H1 (cell line): Measurements from ENCODE around the gene RBMX. TPM values are rescaled to one million over a fixed set of nuclear protein-coding genes. Genes with fewer than 3 reads are reported as not detected.

Source experiments
- CTCF ChIA-PET: fragments of 300-600 bp; sonication (Branson Sonifier 250); formaldehyde crosslinking; loops from one replicate; lab custom pipeline; 2021; ENCODE audit not compliant: partially characterized antibody; lab: Charles Lee
- POLR2A ChIA-PET: fragments of 300-600 bp; sonication (Branson Sonifier 250); formaldehyde crosslinking; loops from one replicate; lab custom pipeline; 2021; ENCODE audit warnings: inconsistent platforms; ENCODE audit not compliant: partially characterized antibody; lab: Charles Lee
- DNase-seq, 2 experiments: peaks; one replicate each; pipeline versions ENCODE4 v3.0.0 to v3.0.0-alpha.2; 2010 to 2022; ENCODE audit warnings: low spot score in 2 of 2, low read depth in 1 of 2, mixed read lengths in 1 of 2
- FAIRE-seq: peaks from 2 replicates; lab custom pipeline; 2011; peaks lifted over from hg19 to GRCh38; lab: Jason Lieb, UNC
- H2AFZ ChIP-seq: 2 replicates; pipeline ENCODE4 v1.8.1; 2012; ENCODE audit warnings: low read length, inconsistent platforms
- H2AK5ac ChIP-seq: 2 replicates; pipeline ENCODE4 v1.6.1; 2013; ENCODE audit warnings: low read depth, low read length
- H2BK120ac ChIP-seq: replicated peaks from 2 replicates; pipeline ENCODE3; 2013; ENCODE audit warnings: low read depth, low read length, inconsistent platforms
- H2BK12ac ChIP-seq: 2 replicates; pipeline ENCODE4 v1.6.1; 2013; ENCODE audit warnings: low read depth, low read length
- H2BK15ac ChIP-seq: 2 replicates; pipeline ENCODE4 v1.6.1; 2013; ENCODE audit warnings: low read length
- H2BK20ac ChIP-seq: 2 replicates; pipeline ENCODE4 v1.6.1; 2013; ENCODE audit warnings: low read length
- H2BK5ac ChIP-seq: 2 replicates; pipeline ENCODE4 v1.6.1; 2013; ENCODE audit warnings: low read depth, low read length
- H3K14ac ChIP-seq: 2 replicates; pipeline ENCODE4 v1.6.1; 2013; ENCODE audit warnings: inconsistent platforms; ENCODE audit not compliant: insufficient read length
- H3K18ac ChIP-seq: 2 replicates; pipeline ENCODE4 v1.6.1; 2013; ENCODE audit warnings: low read length; ENCODE audit errors: extremely low read depth
- H3K23ac ChIP-seq: 2 replicates; pipeline ENCODE4 v1.6.1; 2013; ENCODE audit warnings: inconsistent platforms; ENCODE audit not compliant: insufficient read length
- H3K23me2 ChIP-seq: 2 replicates; pipeline ENCODE4 v1.6.1; 2013; ENCODE audit warnings: low read depth, low read length
- H3K27ac ChIP-seq: 2 replicates; pipeline ENCODE4 v1.6.1; 2011; ENCODE audit warnings: low read depth, low read length, inconsistent platforms
- H3K27me3 ChIP-seq, 4 experiments: replicated peaks in 1 of 4; 1 replicate in 1 of 4; 2 replicates in 3 of 4; pipeline versions ENCODE4 v1.6.1 to v1.8.1; 2011 to 2013; ENCODE audit warnings: low read length in 3 of 4, mild to moderate bottlenecking in 3 of 4, inconsistent platforms in 2 of 4, mixed read lengths in 2 of 4, moderate library complexity in 1 of 4; ENCODE audit not compliant: control insufficient read depth in 3 of 4, insufficient read depth in 3 of 4; ENCODE audit errors: extremely low read depth in 1 of 4
- H3K36me3 ChIP-seq, 4 experiments: 2 replicates each; pipeline versions ENCODE4 v1.6.1 to v1.8.1; 2011 to 2013; ENCODE audit warnings: mild to moderate bottlenecking in 4 of 4, low read length in 3 of 4, moderate library complexity in 2 of 4, control low read depth in 1 of 4, inconsistent platforms in 1 of 4; ENCODE audit not compliant: insufficient read depth in 4 of 4, control insufficient read depth in 2 of 4
- H3K4ac ChIP-seq: replicated peaks from 2 replicates; pipeline ENCODE3; 2013; ENCODE audit warnings: low read length, low read depth, mixed read lengths, inconsistent platforms; ENCODE audit not compliant: insufficient read length
- H3K4me1 ChIP-seq, 4 experiments: replicated peaks in 1 of 4; 1 replicate in 1 of 4; 2 replicates in 3 of 4; pipeline versions ENCODE4 v1.6.1 to v1.8.1; 2011 to 2013; ENCODE audit warnings: low read length in 3 of 4, inconsistent platforms in 2 of 4, mixed read lengths in 1 of 4; ENCODE audit not compliant: insufficient read depth in 4 of 4, control insufficient read depth in 3 of 4
- H3K4me2 ChIP-seq, 2 experiments: 2 replicates each; pipeline versions ENCODE4 v1.6.1 to v1.8.1; 2011 to 2013; ENCODE audit warnings: low read depth in 2 of 2, low read length in 2 of 2, control low read depth in 1 of 2, inconsistent platforms in 1 of 2, mild to moderate bottlenecking in 1 of 2; ENCODE audit not compliant: insufficient read depth in 1 of 2
- H3K4me3 ChIP-seq, 4 experiments: fragments of 200-600, 300-600 bp in 1 of 4; sonication (generic), shearing (Covaris generic), sonication (Bioruptor Twin) in 1 of 4; 2 replicates each; pipeline versions ENCODE4 v1.5.1 to v1.8.1; 2011 to 2016; ENCODE audit warnings: low read length in 4 of 4, low read depth in 3 of 4, control low read depth in 2 of 4, inconsistent platforms in 2 of 4, mild to moderate bottlenecking in 2 of 4, mixed read lengths in 1 of 4, moderate library complexity in 1 of 4; ENCODE audit not compliant: insufficient read depth in 2 of 4; ENCODE audit errors: extremely low read depth in 1 of 4
- H3K56ac ChIP-seq: replicated peaks from 2 replicates; pipeline ENCODE3; 2013; ENCODE audit warnings: low read depth, mild to moderate bottlenecking, mixed read lengths, low read length, inconsistent platforms; ENCODE audit not compliant: insufficient read length
- H3K79me1 ChIP-seq: 2 replicates; pipeline ENCODE4 v1.6.1; 2013; ENCODE audit warnings: low read depth, low read length, control low read depth
- H3K79me2 ChIP-seq, 2 experiments: 2 replicates each; pipeline versions ENCODE4 v1.6.1 to v1.8.1; 2012 to 2013; ENCODE audit warnings: low read length in 2 of 2, mild to moderate bottlenecking in 2 of 2, inconsistent platforms in 1 of 2; ENCODE audit not compliant: insufficient read depth in 2 of 2, control insufficient read depth in 1 of 2
- H3K9ac ChIP-seq, 4 experiments: replicated peaks in 1 of 4; 1 replicate in 1 of 4; 2 replicates in 3 of 4; pipeline versions ENCODE4 v1.6.1 to v1.8.1; 2011 to 2013; ENCODE audit warnings: low read depth in 3 of 4, low read length in 3 of 4, control low read depth in 2 of 4, mild to moderate bottlenecking in 2 of 4, moderate library complexity in 2 of 4, inconsistent platforms in 1 of 4; ENCODE audit errors: extremely low read depth in 1 of 4
- H3K9me3 ChIP-seq, 2 experiments: 2 replicates each; pipeline versions ENCODE4 v1.6.1 to v1.8.1; 2012 to 2013; ENCODE audit warnings: mild to moderate bottlenecking in 2 of 2, moderate library complexity in 2 of 2, control low read depth in 1 of 2, inconsistent platforms in 1 of 2, low read depth in 1 of 2, low read length in 1 of 2, mixed read lengths in 1 of 2; ENCODE audit not compliant: insufficient read depth in 2 of 2
- H4K20me1 ChIP-seq, 2 experiments: replicated peaks in 1 of 2; 2 replicates each; pipeline versions ENCODE3 to v1.8.1; 2011 to 2013; ENCODE audit warnings: inconsistent platforms in 2 of 2, low read length in 2 of 2, mild to moderate bottlenecking in 1 of 2; ENCODE audit not compliant: insufficient read depth in 2 of 2, control insufficient read depth in 1 of 2
- H4K5ac ChIP-seq: 2 replicates; pipeline ENCODE4 v1.6.1; 2013; ENCODE audit warnings: low read length, low read depth, mixed read lengths, inconsistent platforms; ENCODE audit not compliant: insufficient read length
- H4K8ac ChIP-seq: 2 replicates; pipeline ENCODE4 v1.8.0; 2013; ENCODE audit warnings: mild to moderate bottlenecking, moderate library complexity, low read length, inconsistent platforms; ENCODE audit not compliant: insufficient read depth; ENCODE audit errors: extremely low read depth
- H4K91ac ChIP-seq: replicated peaks from 2 replicates; pipeline ENCODE3; 2013; ENCODE audit warnings: low read length, mixed read lengths, inconsistent platforms; ENCODE audit not compliant: insufficient read length
- CHD1 ChIP-seq: IDR thresholded peaks from 2 replicates; pipeline ENCODE4 v1.6.1; 2012; ENCODE audit warnings: low read depth, low read length, improper control_type of control experiment
- CHD2 ChIP-seq: IDR thresholded peaks from 2 replicates; pipeline ENCODE4 v1.6.1; 2012; ENCODE audit warnings: low read length, improper control_type of control experiment
- EGR1 ChIP-seq: IDR thresholded peaks from 2 replicates; pipeline ENCODE4 v1.6.1; 2011; ENCODE audit warnings: low read depth, low read length, borderline replicate concordance
- HDAC6 ChIP-seq: IDR thresholded peaks from one replicate; pipeline ENCODE4 v1.7.1; 2012; ENCODE audit warnings: low read depth, mild to moderate bottlenecking, inconsistent platforms, low read length, moderate library complexity
- PHF8 ChIP-seq: fragments of 200-600 bp; sonication (generic); conservative IDR thresholded peaks from 2 replicates; pipeline ENCODE4 v1.7.1; 2012; ENCODE audit warnings: low read depth, mild to moderate bottlenecking, inconsistent platforms, low read length, moderate library complexity
- POLR2A ChIP-seq, 2 experiments: IDR thresholded peaks; 1 replicate in 1 of 2; 2 replicates in 1 of 2; pipeline ENCODE4 v1.6.1; 2011; ENCODE audit warnings: low read depth in 2 of 2, low read length in 2 of 2, mild to moderate bottlenecking in 2 of 2; ENCODE audit errors: control extremely low read depth in 1 of 2
- SP1 ChIP-seq: IDR thresholded peaks from 2 replicates; pipeline ENCODE4 v1.6.1; 2011; ENCODE audit warnings: low read depth, low read length
- SP2 ChIP-seq: IDR thresholded peaks from 2 replicates; pipeline ENCODE4 v1.6.1; 2012; ENCODE audit warnings: mild to moderate bottlenecking, low read length, inconsistent platforms
- TAF7 ChIP-seq: optimal IDR thresholded peaks from 2 replicates; pipeline ENCODE3; 2011; ENCODE audit warnings: low read depth, mild to moderate bottlenecking, inconsistent platforms, low read length, moderate library complexity, borderline replicate concordance
- WGBS, 2 experiments: shearing (Covaris generic) in 1 of 2; methylation state at CpG; one replicate each; pipeline versions ENCODE4 v1.1.6 to v1.1.7; 2013 to 2015; ENCODE audit warnings: low lambda C conversion rate in 2 of 2, mixed read lengths in 2 of 2, inconsistent platforms in 1 of 2, low coverage in 1 of 2, missing lambda C conversion rate in 1 of 2; ENCODE audit not compliant: insufficient replicate concordance in 2 of 2, insufficient coverage in 1 of 2, insufficient read length in 1 of 2; ENCODE audit errors: extremely low coverage in 1 of 2, missing lambda C conversion rate in 1 of 2; 5-methylcytosine and 5-hydroxymethylcytosine counted together
- long read RNA-seq, 2 experiments: library from RNA in 1 of 2; library from capped mRNA in 1 of 2; stranded (forward); transcript quantifications; one replicate each; pipeline ENCODE4 v2.0.0, GENCODE V29; 2021; ENCODE audit warnings: inconsistent platforms in 1 of 2
- polyA minus RNA-seq, 3 experiments: library from RNA; depleted of rRNA, polyadenylated mRNA; stranded (reverse); fragments of >200 nt; gene quantifications; 1 replicate in 2 of 3; 2 replicates in 1 of 3; pipeline ENCODE4 v1.2.3, GENCODE V29; 2011
- polyA plus RNA-seq, 7 experiments: library from polyadenylated mRNA; depleted of rRNA in 3 of 7; stranded (reverse) in 5 of 7; unstranded in 2 of 7; fragments of >200 nt in 5 of 7; fragments of 200-250 nt in 2 of 7; gene quantifications; 1 replicate in 5 of 7; 2 replicates in 1 of 7; 4 replicates in 1 of 7; pipeline versions ENCODE4 v1.2.1 to v1.2.3, GENCODE V29; 2011 to 2013; ENCODE audit warnings: missing spikeins in 2 of 7, mixed read lengths in 2 of 7
- total RNA-seq: library from RNA; stranded (reverse); fragmentation: NEBNext Ultra II Directional; extraction: Animal tissue kit (Norgen Biotek cat#: 25700); gene quantifications from 2 replicates; pipeline ENCODE4 v1.2.1, GENCODE V29; 2021

Gene RBMX
- total RNA-seq (458 and 476 TPM in 2 replicates), polyA plus RNA-seq (2011; rRNA removed) (162 and 213 TPM in 2 replicates), polyA minus RNA-seq (2011; rRNA and poly(A)+ RNA removed) (283 and 360 TPM in 2 replicates)
- polyA plus RNA-seq (2011; cell fraction: cytosol; rRNA removed) = 246 TPM
- 179 TPM for polyA plus RNA-seq (2011; cell fraction: nucleus; rRNA removed)
- 312 to 403 TPM (median 368 TPM) in 4 replicates for polyA plus RNA-seq (2012, experiment 1 of 2)
- 147 TPM for polyA plus RNA-seq (2012, experiment 2 of 2)
- polyA plus RNA-seq (2013, experiment 1 of 2) = 348 TPM
- 334 TPM for polyA plus RNA-seq (2013, experiment 2 of 2)
- polyA minus RNA-seq (2011; cell fraction: cytosol; rRNA and poly(A)+ RNA removed) = 193 TPM
- polyA minus RNA-seq (2011; cell fraction: nucleus; rRNA and poly(A)+ RNA removed) = 204 TPM
- long read RNA-seq, experiment 1, transcript RBMX-205 (3 exons, 2,041 nt) = minor isoform, 16 of 385 reads
- long read RNA-seq, experiment 1, transcript RBMX-201 (9 exons, 2,012 nt) = major isoform, 132 of 385 reads
- long read RNA-seq, experiment 1, partial matches to known transcripts = 112 of 385 reads
- long read RNA-seq, experiment 1, other reads (novel, unspliced or antisense) = 122 of 385 reads
- long read RNA-seq, experiment 2, transcript RBMX-201 (9 exons, 2,012 nt) = major isoform, 407 of 479 reads
- long read RNA-seq, experiment 2, partial matches to known transcripts = 15 of 479 reads
- long read RNA-seq, experiment 2, other reads (novel, unspliced or antisense) = 51 of 479 reads

DNA sequence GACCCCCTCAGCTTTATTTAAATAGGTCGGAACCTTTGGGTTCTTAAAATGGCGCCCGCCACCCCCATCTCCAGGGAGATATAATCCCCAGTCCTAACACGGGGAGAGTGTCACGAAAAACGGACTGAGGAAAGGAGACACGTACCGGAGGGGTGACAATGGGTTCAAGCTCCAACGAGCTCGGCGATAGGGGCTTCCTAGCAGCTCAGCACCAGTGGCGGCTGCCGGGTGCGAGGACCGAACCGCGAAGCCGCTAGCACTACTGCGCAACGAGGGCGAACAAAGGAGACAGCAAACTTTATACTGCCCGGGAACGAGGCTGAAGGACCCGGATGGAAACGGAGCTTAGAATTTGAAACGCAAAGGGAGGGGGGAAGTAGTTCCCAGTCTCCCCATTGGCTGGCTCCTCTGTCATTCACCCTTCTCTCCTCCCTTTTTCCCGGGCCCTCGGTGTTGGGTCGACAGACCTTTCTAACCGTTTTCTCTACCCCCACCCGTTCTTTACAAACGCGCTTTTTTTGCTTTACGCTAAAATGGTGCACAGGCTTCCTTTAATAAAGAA is at the start of gene RBMX:
RBMX (minus strand) TSS at position 274 of the 562 bp plus-strand sequence. CDS start 1,298 bp downstream, outside the sequence.
- H2AFZ ChIP-seq = no peak within 1 kb of the TSS
- FAIRE-seq = peak; percentile 81
- no peak for TF ChIP-seq HDAC6
- TF ChIP-seq SP1 = peak; percentile 93
- TF ChIP-seq CHD2 = peak; percentile 76
- TF ChIP-seq TAF7 = peak; percentile 93
- TF ChIP-seq SP2 = peak; percentile 53
- peak; percentile 97 for TF ChIP-seq PHF8
- no peak for TF ChIP-seq EGR1
- TF ChIP-seq CHD1 = no peak; the same call in 1 of the 2 replicates
- TF ChIP-seq POLR2A (IDR thresholded peaks at IDR 0.05; ENCODE audit: control extremely low read depth in 1 of 2, low read depth in 2 of 2, low read length in 2 of 2) = peak; percentile 99

More for the DNA sequence above, at the start of gene RBMX:
- no peak within 1 kb of the TSS for H3K14ac ChIP-seq
- H3K27me3 ChIP-seq = no peaks in the 10 kb centered on the region
- peak within 1 kb of the TSS; percentile 97 for H3K27ac ChIP-seq
- H2BK12ac ChIP-seq = no peak within 1 kb of the TSS
- H2BK5ac ChIP-seq = peak within 1 kb of the TSS; percentile 98
- H3K9me3 ChIP-seq = no peaks in the 10 kb centered on the region
- no peak within 1 kb of the TSS for H2BK120ac ChIP-seq
- no peak within 1 kb of the TSS for H3K23ac ChIP-seq
- peak within 1 kb of the TSS; percentile 87 to 100 (median 92) for H3K4me3 ChIP-seq
- peak within 1 kb of the TSS; percentile 98 for H4K8ac ChIP-seq
- ChIA-PET POLR2A (interaction anchor here (0.7 to 11.7 kb wide), 27 partner anchors 9 to 177 kb away, joined by 3 to 168 read pairs (median 4); no protein-coding TSS in a partner anchor), CTCF (interaction anchor here (2.0 kb wide), 1 partner anchor 45 kb away, joined by 4 read pairs; no protein-coding TSS in a partner anchor)
- H3K79me2 ChIP-seq = peaks cover 16 to 32% of the 10 kb centered on the region in 2 experiments
- H3K18ac ChIP-seq = peak within 1 kb of the TSS; percentile 100
- peak; percentile 67 to 86 for DNase-seq
- 3% methylated on average over 22 of the region's 34 CpGs; no CpG with 5 or more reads in 1 of the 2 experiments for WGBS, 2 experiments
- H2AK5ac ChIP-seq = peak within 1 kb of the TSS; percentile 96; the same call in 1 of the 2 replicates
- H2BK15ac ChIP-seq = no peak within 1 kb of the TSS
- H3K4me2 ChIP-seq = peak within 1 kb of the TSS; percentile 60 to 72
- peaks cover 2 to 9% of the 10 kb centered on the region in 2 experiments for H4K20me1 ChIP-seq
- H4K91ac ChIP-seq = peak within 1 kb of the TSS; percentile 91
- H4K5ac ChIP-seq = peak within 1 kb of the TSS; percentile 98
- H3K4ac ChIP-seq = peak within 1 kb of the TSS; percentile 8
- H3K79me1 ChIP-seq = no peaks in the 10 kb centered on the region
- H3K9ac ChIP-seq = peak within 1 kb of the TSS; percentile 90 to 100 (median 98)
- H3K4me1 ChIP-seq = peaks cover 0 to 5% (median 0%) of the 10 kb centered on the region in 4 experiments; a peak in 1 of 7 replicates
- H2BK20ac ChIP-seq = no peak within 1 kb of the TSS
- H3K36me3 ChIP-seq = peaks cover 6 to 39% (median 22%) of the 10 kb centered on the region in 4 experiments
- H3K56ac ChIP-seq = peak within 1 kb of the TSS; percentile 30
- H3K23me2 ChIP-seq = 0 out of 2 replicates have a peak, but pooled peaks cover 4% of the 10 kb centered on the region
